ENCODE results near the gene MZT2B. TPM values are rescaled to one million over a fixed set of nuclear protein-coding genes. Genes with fewer than 3 reads are reported as not detected.
"Not testable (repeated sequence)": the region's sequence is repeated elsewhere in the genome, so short reads cannot be mapped to it uniquely, and the experiment has no call there.

The MZT2B gene
- total and polyA plus RNA-seq, 2 of the 4 experiments (the other 2 are of a cell fraction), result 24.9 to 115 TPM

- TF ChIP-seq CEBPB (IDR thresholded peaks at IDR 0.05; ENCODE audit: low read depth, low read length) (no peak), BHLHE40 (IDR thresholded peaks at IDR 0.05; ENCODE audit: low read depth, low read length) (no peak)
These were observed 31.6 kb upstream of the MZT2B start (continued) for GRCh38 chr2:130150181-130151144.

- H3K4me3 ChIP-seq (ENCODE audit: insufficient read depth, low read depth, low read length); H2AK9ac ChIP-seq (replicated peaks; ENCODE audit: low read depth, low read length, poor library complexity); H3K4ac ChIP-seq (ENCODE audit: low read depth, low read length); BruUV-seq (replicated peaks); DNase-seq; H3K9me3 ChIP-seq (ENCODE audit: control insufficient read depth, insufficient read depth, low read length); H4K91ac ChIP-seq (ENCODE audit: insufficient read depth, low read depth, low read length); H2BK15ac ChIP-seq (ENCODE audit: low read depth, low read length); H3K27ac ChIP-seq (ENCODE audit: insufficient read depth, low read length); H4K20me1 ChIP-seq (ENCODE audit: insufficient read depth, low read length); POLR2A ChIA-PET (ENCODE audit: unreplicated experiment); H3K14ac ChIP-seq (replicated peaks; ENCODE audit: low read depth, low read length); H3K18ac ChIP-seq (ENCODE audit: low read depth, low read length); H4K5ac ChIP-seq (ENCODE audit: low read depth, low read length); dilution Hi-C loops (cut with HindIII; ENCODE audit: low sequenced_read_pairs, unreplicated experiment); H2AFZ ChIP-seq (replicated peaks; ENCODE audit: low read length, poor library complexity); H4K8ac ChIP-seq (ENCODE audit: low read depth in 2 of 2, low read length in 2 of 2); H3K79me1 ChIP-seq (ENCODE audit: low read depth in 1 of 2, low read length in 2 of 2); H3K9ac ChIP-seq (ENCODE audit: low read depth, low read length); H2BK5ac ChIP-seq (ENCODE audit: low read depth, low read length, poor library complexity, severe bottlenecking); H3K56ac ChIP-seq (ENCODE audit: extremely low read depth, insufficient read depth, low read length); intact Hi-C loops (cut with micrococcal nuclease); H2BK120ac ChIP-seq (ENCODE audit: low read depth, low read length); CTCF ChIA-PET; H3K23ac ChIP-seq (ENCODE audit: low read depth, low read length); H3K4me2 ChIP-seq (ENCODE audit: low read depth, low read length); H3K9me1 ChIP-seq (ENCODE audit: insufficient read depth, low read length); H3K4me1 ChIP-seq (ENCODE audit: control insufficient read depth, insufficient read depth, low read length); H3K27me3 ChIP-seq (ENCODE audit: control insufficient read depth, insufficient read depth, low read length); H2AK5ac ChIP-seq (ENCODE audit: low read depth, low read length); ATAC-seq (ENCODE audit: low read depth); H2BK20ac ChIP-seq (ENCODE audit: low read depth, low read length): not testable (repeated sequence)
- whole genome bisulfite sequencing, 2 experiments (ENCODE audit: extremely low coverage in 2 of 2, insufficient read length in 1 of 2), result 86% methylated on average over 2 of the region's 5 CpGs; no CpG with 5 or more reads in 1 of the 2 experiments
- in situ Hi-C loops (cut with MboI; ENCODE audit: low sequenced_read_pairs), result loop anchor here (25.0 kb wide), 1 partner anchor 1361 kb away; no protein-coding TSS in a partner anchor
- peaks cover 24% of the 10 kb centered on the region; the same call in 1 of the 2 replicates for H3K36me3 ChIP-seq (ENCODE audit: control insufficient read depth, insufficient read depth, low read length)
These were observed 30.9 kb upstream of the MZT2B start for GRCh38 chr2:130151145-130151512.

- dilution Hi-C loops (cut with HindIII; ENCODE audit: low sequenced_read_pairs, unreplicated experiment); H3K9me1 ChIP-seq (ENCODE audit: insufficient read depth, low read length); H2BK15ac ChIP-seq (ENCODE audit: low read depth, low read length); H3K4me3 ChIP-seq (ENCODE audit: insufficient read depth, low read depth, low read length); H2AK5ac ChIP-seq (ENCODE audit: low read depth, low read length); H2BK5ac ChIP-seq (ENCODE audit: low read depth, low read length, poor library complexity, severe bottlenecking); H4K8ac ChIP-seq (ENCODE audit: low read depth in 2 of 2, low read length in 2 of 2); ATAC-seq (ENCODE audit: low read depth); H3K27me3 ChIP-seq (ENCODE audit: control insufficient read depth, insufficient read depth, low read length); BruUV-seq (replicated peaks); DNase-seq; H4K91ac ChIP-seq (ENCODE audit: insufficient read depth, low read depth, low read length); H3K27ac ChIP-seq (ENCODE audit: insufficient read depth, low read length); CTCF ChIA-PET; H3K79me1 ChIP-seq (ENCODE audit: low read depth in 1 of 2, low read length in 2 of 2); H3K4me1 ChIP-seq (ENCODE audit: control insufficient read depth, insufficient read depth, low read length); H3K9ac ChIP-seq (ENCODE audit: low read depth, low read length); H3K18ac ChIP-seq (ENCODE audit: low read depth, low read length); H2BK120ac ChIP-seq (ENCODE audit: low read depth, low read length); H2AFZ ChIP-seq (replicated peaks; ENCODE audit: low read length, poor library complexity); H2BK20ac ChIP-seq (ENCODE audit: low read depth, low read length); intact Hi-C loops (cut with micrococcal nuclease); H4K20me1 ChIP-seq (ENCODE audit: insufficient read depth, low read length); H3K14ac ChIP-seq (replicated peaks; ENCODE audit: low read depth, low read length); H2AK9ac ChIP-seq (replicated peaks; ENCODE audit: low read depth, low read length, poor library complexity); H4K5ac ChIP-seq (ENCODE audit: low read depth, low read length); H3K9me3 ChIP-seq (ENCODE audit: control insufficient read depth, insufficient read depth, low read length); H3K4me2 ChIP-seq (ENCODE audit: low read depth, low read length); H3K23ac ChIP-seq (ENCODE audit: low read depth, low read length); POLR2A ChIA-PET (ENCODE audit: unreplicated experiment); H3K4ac ChIP-seq (ENCODE audit: low read depth, low read length); H3K56ac ChIP-seq (ENCODE audit: extremely low read depth, insufficient read depth, low read length): not testable (repeated sequence)
- in situ Hi-C loops (cut with MboI; ENCODE audit: low sequenced_read_pairs), result loop anchor here (25.0 kb wide), 1 partner anchor 1360 kb away; no protein-coding TSS in a partner anchor
- WGBS, 2 experiments (ENCODE audit: extremely low coverage in 2 of 2, insufficient read length in 1 of 2), result 98% methylated on average over 9 of the region's 27 CpGs; no CpG with 5 or more reads in 1 of the 2 experiments
- peaks cover 28% of the 10 kb centered on the region; the same call in 1 of the 2 replicates for H3K36me3 ChIP-seq (ENCODE audit: control insufficient read depth, insufficient read depth, low read length)
These were observed 29.8 kb upstream of the MZT2B start for GRCh38 chr2:130152136-130152815.

All from IMR-90 (cell line).